ENCODE data around the gene LYRM9.
"Not testable (repeated sequence)": the region's sequence is repeated elsewhere in the genome, so short reads cannot be mapped to it uniquely, and the experiment has no call there.

The LYRM9 gene

DNA sequence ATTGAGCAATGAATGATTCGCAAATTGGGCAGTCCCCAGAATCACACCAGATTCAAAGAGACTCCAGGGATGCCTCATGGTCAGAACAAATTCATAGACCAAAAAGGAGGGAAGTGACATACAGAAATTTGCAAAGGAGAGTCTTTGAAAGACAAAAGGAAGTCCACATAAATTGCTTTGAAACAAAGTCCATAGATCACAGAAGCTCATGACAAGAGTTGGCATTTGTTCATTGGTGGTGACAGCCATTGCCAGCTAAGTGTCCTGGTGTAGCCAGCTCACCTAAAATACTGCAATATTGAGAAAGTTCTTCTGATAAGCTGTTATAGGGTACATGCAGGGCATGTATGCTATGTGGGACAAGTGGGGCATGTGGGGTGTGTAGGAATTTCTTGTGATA, 55.4 kb downstream of the LYRM9 start:
- DNase-seq = not testable (repeated sequence)

DNA sequence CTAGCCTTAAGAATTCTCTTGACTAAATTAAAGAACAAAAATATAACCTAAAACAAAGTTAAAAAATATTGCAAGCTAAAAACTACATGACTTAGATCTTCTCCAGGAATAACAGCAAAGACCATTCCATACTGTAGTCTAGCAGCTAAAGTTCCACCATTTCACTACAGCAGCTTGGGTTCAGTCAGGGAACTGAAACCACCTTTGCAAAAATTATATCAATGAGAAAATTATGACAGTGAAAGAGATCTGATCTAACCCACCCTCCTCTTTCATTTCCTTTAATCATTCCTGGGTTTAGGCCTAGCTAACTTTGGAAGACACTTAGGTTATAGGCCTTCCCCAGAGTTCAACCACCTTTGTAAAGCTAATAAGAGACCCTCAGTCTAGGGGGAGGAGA, 56.5 kb downstream of the LYRM9 start:
- DNase-seq = no peak

DNA sequence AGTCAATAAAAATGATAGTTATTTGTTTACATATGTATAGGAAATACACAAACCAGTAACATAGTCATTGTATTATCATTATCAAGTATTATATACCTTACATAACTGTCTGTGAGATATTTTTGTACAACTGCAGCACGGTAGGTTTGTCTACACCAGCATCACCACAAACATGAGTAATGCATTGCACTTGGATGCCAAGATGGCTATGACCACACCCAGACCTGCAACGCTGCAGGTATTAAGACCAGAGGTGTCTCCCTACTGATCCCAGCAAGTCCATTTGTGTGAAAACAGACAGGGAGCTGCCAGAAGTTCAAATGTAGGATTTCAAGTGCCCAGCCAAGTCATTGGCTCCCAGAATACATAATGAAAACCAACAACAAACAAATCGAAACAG, 58.6 kb downstream of the LYRM9 start:
- no peak for DNase-seq

DNA sequence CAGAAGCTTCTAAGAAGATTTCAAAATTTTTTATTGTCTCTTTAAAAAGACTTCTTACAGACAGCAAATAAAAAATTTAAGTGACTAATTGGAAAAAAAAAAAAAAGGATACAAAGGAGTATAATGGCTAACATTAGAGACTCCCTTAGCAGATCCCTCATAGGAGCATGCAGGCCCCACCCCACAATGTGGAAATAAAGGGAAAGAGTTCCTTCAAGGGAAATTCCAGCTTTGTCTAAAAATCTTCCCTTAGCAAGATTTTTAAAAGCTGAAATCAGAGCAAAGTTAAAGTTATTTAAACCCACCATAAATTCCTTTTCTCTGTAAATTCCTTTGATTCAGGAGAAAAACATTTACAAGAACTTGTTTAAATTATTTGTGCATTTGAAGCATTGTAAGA, 60.3 kb downstream of the LYRM9 start:
- no peak for DNase-seq

DNA sequence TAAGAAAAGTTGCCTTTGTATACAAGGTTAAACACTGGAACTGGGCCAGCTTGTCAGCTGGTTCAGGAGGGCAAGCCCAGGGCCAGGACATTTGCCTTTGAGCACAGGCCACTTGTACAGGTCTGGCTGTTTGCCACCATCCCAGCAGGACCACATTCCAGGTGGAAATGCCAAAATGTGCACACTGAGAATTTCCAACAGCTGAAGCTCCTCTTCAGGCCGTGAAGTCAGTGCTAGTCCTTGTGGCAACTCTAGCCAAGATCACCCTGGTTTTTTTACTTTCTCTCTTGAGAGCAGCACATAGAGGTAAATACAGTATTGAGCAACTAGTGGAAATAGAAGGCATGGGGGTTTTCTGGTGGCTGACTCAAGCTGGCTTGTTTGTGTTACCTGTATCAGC, 63.3 kb downstream of the LYRM9 start:
- DNase-seq = not testable (repeated sequence)

DNA sequence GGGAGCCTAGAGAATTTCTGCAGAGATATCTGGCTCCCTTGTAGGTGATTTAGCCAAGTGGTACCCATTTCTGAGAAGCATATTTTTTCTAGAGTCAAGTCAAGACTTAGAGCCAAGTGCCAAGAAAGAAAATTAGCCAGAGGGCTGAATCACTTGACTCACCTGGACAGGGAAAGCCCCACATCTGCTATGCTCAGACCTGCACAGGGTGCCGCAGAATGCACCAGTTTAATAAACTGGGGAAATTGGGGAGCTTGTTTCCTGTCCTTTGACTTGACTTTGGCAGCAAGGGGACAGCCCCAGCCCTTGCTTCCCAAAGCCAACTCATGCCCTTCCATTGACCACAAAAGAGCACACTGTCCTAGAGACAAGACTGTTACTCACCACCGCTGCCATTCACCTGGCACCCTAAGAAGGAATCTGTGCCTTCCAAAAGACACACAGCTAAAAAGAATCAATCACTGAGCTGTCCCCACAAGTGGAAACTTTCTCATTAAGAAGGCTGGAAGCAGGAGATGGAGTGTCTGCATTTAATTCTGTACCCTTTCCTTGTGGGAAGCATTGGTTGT, 63.9 kb downstream of the LYRM9 start:
- not testable (repeated sequence) for DNase-seq
